Measurements from ENCODE around the gene CLEC16A. TPM values are rescaled to one million over a fixed set of nuclear protein-coding genes. Genes with fewer than 3 reads are reported as not detected.

The CLEC16A gene
- total RNA-seq, 1 donor from 2014 or later: 19.8 TPM

GRCh38 chr16:11126399-11127054 lies 182.2 kb downstream of the CLEC16A start:
- Histone ChIP-seq H3K4me3 (ENCODE audit: low read depth, low read length) (no peak overlapping the region), H3K27me3 (ENCODE audit: control insufficient read depth, insufficient read depth, low read length) (no peaks in the 10 kb centered on the region), H3K36me3 (ENCODE audit: control insufficient read depth, insufficient read depth, low read length) (peaks cover 2% of the 10 kb centered on the region)
- no peak for TF ChIP-seq CTCF (IDR thresholded peaks at IDR 0.05; ENCODE audit: insufficient read depth, low read length, poor library complexity, severe bottlenecking)
- no peak for DNase-seq (ENCODE audit: low read depth)

- no peak for DNase-seq (ENCODE audit: low read depth)
- H3K36me3 ChIP-seq (ENCODE audit: control insufficient read depth, insufficient read depth, low read length): peaks cover 2% of the 10 kb centered on the region
- TF ChIP-seq CTCF (IDR thresholded peaks at IDR 0.05; ENCODE audit: insufficient read depth, low read length, poor library complexity, severe bottlenecking): no peak
These were observed 183.3 kb downstream of the CLEC16A start for GRCh38 chr16:11127610-11128195.

GRCh38 chr16:11128211-11129141 lies 184.1 kb downstream of the CLEC16A start:
- TF ChIP-seq CTCF (IDR thresholded peaks at IDR 0.05; ENCODE audit: insufficient read depth, low read length, poor library complexity, severe bottlenecking): no peak
- no peaks in the 10 kb centered on the region for H3K27me3 ChIP-seq (ENCODE audit: control insufficient read depth, insufficient read depth, low read length)
- DNase-seq (ENCODE audit: low read depth): no peak
- H3K36me3 ChIP-seq (ENCODE audit: control insufficient read depth, insufficient read depth, low read length): peaks cover 2% of the 10 kb centered on the region
- no peak overlapping the region for H3K4me3 ChIP-seq (ENCODE audit: low read depth, low read length)

More at GRCh38 chr16:11127610-11128195, 183.3 kb downstream of the CLEC16A start:
- Histone ChIP-seq H3K27me3 (ENCODE audit: control insufficient read depth, insufficient read depth, low read length) (no peaks in the 10 kb centered on the region), H3K4me3 (ENCODE audit: low read depth, low read length) (no peak overlapping the region)

- H3K4me3 ChIP-seq (ENCODE audit: low read depth, low read length): no peak overlapping the region
- DNase-seq (ENCODE audit: low read depth): no peak
- TF ChIP-seq CTCF (IDR thresholded peaks at IDR 0.05; ENCODE audit: insufficient read depth, low read length, poor library complexity, severe bottlenecking): no peak
- H3K36me3 ChIP-seq (ENCODE audit: control insufficient read depth, insufficient read depth, low read length): no peaks in the 10 kb centered on the region
- H3K27me3 ChIP-seq (ENCODE audit: control insufficient read depth, insufficient read depth, low read length): no peaks in the 10 kb centered on the region
These were observed 185.0 kb downstream of the CLEC16A start for GRCh38 chr16:11129378-11129781.

- no peaks in the 10 kb centered on the region for H3K27me3 ChIP-seq (ENCODE audit: control insufficient read depth, insufficient read depth, low read length)
- H3K36me3 ChIP-seq (ENCODE audit: control insufficient read depth, insufficient read depth, low read length): no peaks in the 10 kb centered on the region
- H3K4me3 ChIP-seq (ENCODE audit: low read depth, low read length): no peak overlapping the region
- DNase-seq (ENCODE audit: low read depth): no peak
- TF ChIP-seq CTCF (IDR thresholded peaks at IDR 0.05; ENCODE audit: insufficient read depth, low read length, poor library complexity, severe bottlenecking): no peak
These were observed 186.8 kb downstream of the CLEC16A start for GRCh38 chr16:11130978-11131665.
